Activated B cell treated with CpG ODN at 0.5 μM for 24 hours (primary cell): Measurements from ENCODE around the gene EXOC6. TPM values are rescaled to one million over a fixed set of nuclear protein-coding genes. Genes with fewer than 3 reads are reported as not detected.

Source experiments
- ATAC-seq: fragments of 200-7000 bp; cut with Tn5 transposase; one replicate; pipeline ENCODE4 v1.10.0; 2021; ENCODE audit warnings: low read depth, mild to moderate bottlenecking, moderate library complexity
- CTCF ChIA-PET: fragments of 350-600 bp; sonication (Branson Sonifier 250); formaldehyde crosslinking; loops from one replicate; lab custom pipeline; 2021; ENCODE audit warnings: antibody characterized with exemption; lab: Charles Lee
- POLR2A ChIA-PET: fragments of 350-600 bp; sonication (Branson Sonifier 250); formaldehyde crosslinking; loops from one replicate; lab custom pipeline; 2021; ENCODE audit warnings: antibody characterized with exemption; lab: Charles Lee
- DNase-seq: peaks from one replicate; pipeline ENCODE4 v3.0.0; 2022
- H3K27ac Mint-ChIP-seq: one replicate; pipeline ENCODE4 v1.8.0; 2020; ENCODE audit warnings: mixed read lengths
- H3K27me3 Mint-ChIP-seq: one replicate; pipeline ENCODE4 v1.8.0; 2021; ENCODE audit warnings: mixed read lengths
- H3K36me3 Mint-ChIP-seq: one replicate; pipeline ENCODE4 v1.8.0; 2021; ENCODE audit warnings: low read depth, mixed read lengths
- H3K4me1 Mint-ChIP-seq: one replicate; pipeline ENCODE4 v1.8.0; 2021; ENCODE audit warnings: mixed read lengths
- H3K4me3 Mint-ChIP-seq: one replicate; pipeline ENCODE4 v1.8.0; 2020; ENCODE audit warnings: mild to moderate bottlenecking, mixed read lengths
- H3K9me3 Mint-ChIP-seq: one replicate; pipeline ENCODE4 v1.8.0; 2020; ENCODE audit warnings: mixed read lengths
- intact Hi-C: fragments of 100-400 bp; cut with micrococcal nuclease; formaldehyde crosslinking; loops from one replicate; pipeline ENCODE4 v1.15.1; 2024
- total RNA-seq: library from RNA; stranded (reverse); gene quantifications from 2 replicates; pipeline ENCODE4 v1.2.3, GENCODE V29; 2022
- TF ChIP-seq, protein P1 (sequence below): fragments of 200-600 bp; IDR thresholded peaks from one replicate; pipeline ENCODE4 v1.8.0; 2022; ENCODE audit warnings: antibody characterized with exemption, mild to moderate bottlenecking

Gene EXOC6
- total RNA-seq, 1 donor from 2014 or later: 17.3 TPM

DNA sequence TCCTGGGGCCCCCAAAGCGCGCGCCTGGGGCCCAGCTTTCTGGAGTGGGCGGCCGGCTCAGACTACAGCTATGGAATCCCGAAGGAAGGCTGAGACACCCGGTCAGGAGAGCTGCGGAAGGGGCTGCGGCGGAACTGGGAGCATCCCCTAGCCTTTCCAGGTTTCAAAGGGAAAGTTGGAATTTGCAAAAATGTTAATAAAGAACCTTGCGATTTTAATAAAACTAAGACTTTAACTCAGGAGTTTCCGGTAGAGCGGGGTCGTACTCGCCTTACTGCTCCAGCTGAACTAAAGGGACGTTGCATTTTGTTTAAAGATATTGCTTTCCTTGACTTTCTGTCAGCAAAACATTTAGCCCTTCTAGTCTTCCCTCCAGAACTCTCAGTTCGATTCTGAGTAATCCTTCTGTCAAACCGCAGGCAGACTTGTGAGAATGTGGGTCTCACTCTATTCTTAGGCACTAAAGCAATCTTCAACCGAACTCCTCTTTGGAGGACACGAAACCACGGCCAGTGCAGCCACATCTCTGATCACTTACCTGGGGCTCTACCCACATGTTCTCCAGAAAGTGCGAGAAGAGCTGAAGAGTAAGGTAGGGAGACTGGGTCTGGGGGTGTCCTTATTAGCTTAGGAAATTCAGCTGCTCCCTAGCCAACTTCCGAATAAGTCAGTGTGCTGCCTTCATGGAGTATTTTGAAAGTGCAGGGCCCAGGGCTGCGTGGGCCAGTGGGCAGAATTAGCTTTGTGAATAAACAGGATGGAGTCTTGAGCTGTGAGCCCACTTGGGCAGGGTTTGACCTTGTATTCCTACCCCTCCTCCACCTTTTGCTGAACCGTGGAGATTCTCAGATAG is 227.3 kb downstream of the EXOC6 start:
- TF ChIP-seq, protein P1, sequence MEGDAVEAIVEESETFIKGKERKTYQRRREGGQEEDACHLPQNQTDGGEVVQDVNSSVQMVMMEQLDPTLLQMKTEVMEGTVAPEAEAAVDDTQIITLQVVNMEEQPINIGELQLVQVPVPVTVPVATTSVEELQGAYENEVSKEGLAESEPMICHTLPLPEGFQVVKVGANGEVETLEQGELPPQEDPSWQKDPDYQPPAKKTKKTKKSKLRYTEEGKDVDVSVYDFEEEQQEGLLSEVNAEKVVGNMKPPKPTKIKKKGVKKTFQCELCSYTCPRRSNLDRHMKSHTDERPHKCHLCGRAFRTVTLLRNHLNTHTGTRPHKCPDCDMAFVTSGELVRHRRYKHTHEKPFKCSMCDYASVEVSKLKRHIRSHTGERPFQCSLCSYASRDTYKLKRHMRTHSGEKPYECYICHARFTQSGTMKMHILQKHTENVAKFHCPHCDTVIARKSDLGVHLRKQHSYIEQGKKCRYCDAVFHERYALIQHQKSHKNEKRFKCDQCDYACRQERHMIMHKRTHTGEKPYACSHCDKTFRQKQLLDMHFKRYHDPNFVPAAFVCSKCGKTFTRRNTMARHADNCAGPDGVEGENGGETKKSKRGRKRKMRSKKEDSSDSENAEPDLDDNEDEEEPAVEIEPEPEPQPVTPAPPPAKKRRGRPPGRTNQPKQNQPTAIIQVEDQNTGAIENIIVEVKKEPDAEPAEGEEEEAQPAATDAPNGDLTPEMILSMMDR: no peak
- ChIA-PET POLR2A (no interaction called here), CTCF (interaction anchor here (1.6 kb wide), 1 partner anchor 215 kb away, joined by 5 read pairs; no protein-coding TSS in a partner anchor)
- Mint-ChIP-seq H3K4me3 (no peak overlapping the region), H3K27me3 (peaks cover 71% of the 10 kb centered on the region), H3K27ac (no peak overlapping the region), H3K4me1 (peaks cover 44% of the 10 kb centered on the region), H3K9me3 (no peaks in the 10 kb centered on the region), H3K36me3 (no peaks in the 10 kb centered on the region)
- no peak for DNase-seq
- ATAC-seq: no peak
- intact Hi-C loops: no loop called here

DNA sequence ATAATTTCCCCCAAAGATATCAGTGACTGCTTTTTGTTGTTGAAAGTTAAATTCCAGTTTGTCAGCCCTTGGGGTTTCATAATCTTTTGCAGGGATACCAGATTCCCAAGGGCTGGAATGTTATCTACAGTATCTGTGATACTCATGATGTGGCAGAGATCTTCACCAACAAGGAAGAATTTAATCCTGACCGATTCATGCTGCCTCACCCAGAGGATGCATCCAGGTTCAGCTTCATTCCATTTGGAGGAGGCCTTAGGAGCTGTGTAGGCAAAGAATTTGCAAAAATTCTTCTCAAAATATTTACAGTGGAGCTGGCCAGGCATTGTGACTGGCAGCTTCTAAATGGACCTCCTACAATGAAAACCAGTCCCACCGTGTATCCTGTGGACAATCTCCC is 228.6 kb downstream of the EXOC6 start:
- ChIA-PET POLR2A (no interaction called here), CTCF (interaction anchor here (0.9 to 1.3 kb wide), 4 partner anchors 9 to 278 kb away, joined by 3 read pairs; no protein-coding TSS in a partner anchor)
- Mint-ChIP-seq H3K27ac (no peak overlapping the region), H3K27me3 (peaks cover 69% of the 10 kb centered on the region), H3K4me3 (no peak overlapping the region), H3K4me1 (peaks cover 34% of the 10 kb centered on the region), H3K9me3 (no peaks in the 10 kb centered on the region), H3K36me3 (no peaks in the 10 kb centered on the region)
- TF ChIP-seq, protein P1: no peak
- intact Hi-C loops: no loop called here
- no peak for ATAC-seq
- DNase-seq: no peak

DNA sequence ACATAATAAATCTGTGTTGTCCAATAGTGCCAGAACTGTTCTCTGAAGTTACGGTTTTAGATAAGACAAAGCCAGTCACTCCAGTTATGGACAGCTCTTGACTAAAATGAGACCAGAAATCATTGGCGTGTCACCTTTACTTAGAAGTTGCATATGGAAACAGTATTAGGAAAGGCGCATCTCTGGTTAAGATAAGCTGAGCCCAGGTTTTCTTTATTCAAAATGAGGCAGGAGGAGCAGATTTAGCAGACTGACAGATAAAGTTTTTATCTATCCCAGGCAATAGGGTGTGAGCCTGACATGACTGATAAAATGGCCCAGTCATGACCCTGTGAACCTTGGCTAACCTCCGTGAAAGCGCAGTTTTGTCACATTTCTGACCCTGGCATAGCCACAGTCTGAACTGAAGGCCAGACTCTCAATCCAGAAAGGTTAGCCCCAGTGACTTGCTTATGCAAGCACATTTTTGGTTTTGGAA is 229.6 kb downstream of the EXOC6 start:
- Mint-ChIP-seq H3K4me3 (no peak overlapping the region), H3K27me3 (peaks cover 62% of the 10 kb centered on the region), H3K9me3 (no peaks in the 10 kb centered on the region)

DNA sequence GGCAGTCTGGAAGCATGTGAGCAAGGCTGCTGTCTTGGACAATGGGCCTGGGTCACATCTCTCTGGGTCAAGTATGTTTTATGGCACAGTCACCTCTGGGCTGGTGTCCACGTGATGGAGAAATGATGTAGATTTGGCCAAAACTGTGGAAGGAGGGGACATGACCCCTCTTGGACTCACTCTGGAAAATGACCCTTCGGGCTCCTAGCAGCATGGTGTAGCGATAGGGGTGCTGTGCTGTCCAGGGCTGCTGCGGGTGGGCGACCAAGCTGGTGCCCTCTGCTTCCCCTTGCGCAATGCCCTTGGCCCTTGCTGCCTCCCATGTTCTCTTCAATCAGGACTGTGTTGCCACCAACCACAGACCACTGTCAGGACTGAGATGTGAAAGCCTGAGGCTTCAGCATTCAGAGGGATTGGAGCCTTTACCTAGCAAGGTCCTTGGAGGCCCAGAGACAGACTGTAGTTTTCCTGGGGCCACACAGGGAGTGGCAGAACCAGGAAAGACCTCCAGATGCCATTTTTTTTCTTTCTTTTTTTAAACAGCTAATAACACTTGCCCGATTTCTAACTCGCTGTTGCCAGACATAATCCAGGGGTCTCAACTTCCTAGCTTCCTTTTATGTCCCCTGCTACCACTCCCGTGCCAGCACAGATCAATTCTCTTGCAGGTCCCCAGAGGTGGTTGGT is 231.5 kb downstream of the EXOC6 start:
- Mint-ChIP-seq H3K4me1 (peaks cover 14% of the 10 kb centered on the region), H3K4me3 (no peak overlapping the region), H3K36me3 (no peaks in the 10 kb centered on the region), H3K9me3 (no peaks in the 10 kb centered on the region), H3K27ac (no peak overlapping the region), H3K27me3 (peaks cover 57% of the 10 kb centered on the region)
- ChIA-PET POLR2A (no interaction called here), CTCF (interaction anchor here (0.6 to 2.1 kb wide), 6 partner anchors 10 to 278 kb away, joined by 3 to 8 read pairs (median 4); no protein-coding TSS in a partner anchor)
- TF ChIP-seq, protein P1: no peak
- no peak for DNase-seq
- intact Hi-C loops: loop anchor here (1.0 to 5.0 kb wide), 3 partner anchors 209 to 402 kb away; partner anchors contain the start of gene MYOF
- ATAC-seq: no peak

More for the DNA sequence above, 229.6 kb downstream of the EXOC6 start:
- Mint-ChIP-seq H3K36me3 (no peaks in the 10 kb centered on the region), H3K27ac (no peak overlapping the region), H3K4me1 (peaks cover 25% of the 10 kb centered on the region)
- POLR2A ChIA-PET: no interaction called here
- no peak for ATAC-seq
- intact Hi-C loops: no loop called here
- TF ChIP-seq, protein P1: no peak
- CTCF ChIA-PET: interaction anchor here (0.9 to 1.3 kb wide), 3 partner anchors 15 to 277 kb away, joined by 3 read pairs; no protein-coding TSS in a partner anchor
- DNase-seq: no peak
